GM18907 (cell line): ENCODE data around the gene NONO.
A peak's percentile ranks its signal among the peaks of the same experiment; 100 is the strongest.
"Not testable (repeated sequence)": the region's sequence is repeated elsewhere in the genome, so short reads cannot be mapped to it uniquely, and the experiment has no call there.

ENCODE experiments used
- ATAC-seq: cut with Tn5 transposase; IDR thresholded peaks from one replicate; pipeline ENCODE4 v1.9.1; 2021; ENCODE audit warnings: mild to moderate bottlenecking, moderate library complexity; ENCODE audit not compliant: unreplicated experiment

The NONO gene, protein sequence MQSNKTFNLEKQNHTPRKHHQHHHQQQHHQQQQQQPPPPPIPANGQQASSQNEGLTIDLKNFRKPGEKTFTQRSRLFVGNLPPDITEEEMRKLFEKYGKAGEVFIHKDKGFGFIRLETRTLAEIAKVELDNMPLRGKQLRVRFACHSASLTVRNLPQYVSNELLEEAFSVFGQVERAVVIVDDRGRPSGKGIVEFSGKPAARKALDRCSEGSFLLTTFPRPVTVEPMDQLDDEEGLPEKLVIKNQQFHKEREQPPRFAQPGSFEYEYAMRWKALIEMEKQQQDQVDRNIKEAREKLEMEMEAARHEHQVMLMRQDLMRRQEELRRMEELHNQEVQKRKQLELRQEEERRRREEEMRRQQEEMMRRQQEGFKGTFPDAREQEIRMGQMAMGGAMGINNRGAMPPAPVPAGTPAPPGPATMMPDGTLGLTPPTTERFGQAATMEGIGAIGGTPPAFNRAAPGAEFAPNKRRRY

DNA sequence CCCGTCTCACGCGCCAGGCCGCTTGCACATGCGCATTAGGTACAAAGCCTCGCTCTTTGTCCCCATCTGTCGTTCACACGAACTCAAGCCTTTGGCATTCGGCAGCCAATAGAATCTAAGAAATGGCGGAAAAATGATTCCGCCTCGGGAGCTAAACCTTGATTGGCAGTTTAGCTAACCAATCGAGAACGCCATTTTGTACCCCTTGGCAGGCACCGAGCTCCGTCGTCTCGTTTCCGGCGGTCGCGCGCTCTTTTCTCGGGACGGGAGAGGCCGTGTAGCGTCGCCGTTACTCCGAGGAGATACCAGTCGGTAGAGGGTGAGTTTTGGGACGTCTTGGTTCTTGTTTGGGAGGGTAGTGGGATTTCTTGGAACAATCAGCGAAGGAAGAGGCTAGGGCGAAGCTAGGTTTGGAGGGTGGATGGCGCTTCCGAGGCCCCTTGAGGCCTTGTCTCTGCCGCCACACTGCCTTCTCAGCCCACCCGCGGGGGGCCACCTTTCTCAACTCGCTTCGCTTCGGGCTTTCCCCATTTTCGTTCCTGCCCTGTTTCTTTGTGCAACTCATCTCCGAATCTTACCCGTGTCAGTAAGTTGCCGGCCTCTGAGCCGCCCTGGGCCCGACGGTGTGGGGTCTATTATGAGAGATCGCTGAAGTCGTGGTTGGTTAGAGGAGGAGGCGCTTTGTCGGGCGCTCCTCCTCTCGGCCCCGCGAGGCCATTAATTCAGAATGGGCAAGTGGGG is at the start of gene NONO:
TSS of gene NONO (plus strand) at position 233 of the 741 bp plus-strand sequence. CDS start 7,003 bp downstream, outside the sequence.
- peak; percentile 84 for ATAC-seq

DNA sequence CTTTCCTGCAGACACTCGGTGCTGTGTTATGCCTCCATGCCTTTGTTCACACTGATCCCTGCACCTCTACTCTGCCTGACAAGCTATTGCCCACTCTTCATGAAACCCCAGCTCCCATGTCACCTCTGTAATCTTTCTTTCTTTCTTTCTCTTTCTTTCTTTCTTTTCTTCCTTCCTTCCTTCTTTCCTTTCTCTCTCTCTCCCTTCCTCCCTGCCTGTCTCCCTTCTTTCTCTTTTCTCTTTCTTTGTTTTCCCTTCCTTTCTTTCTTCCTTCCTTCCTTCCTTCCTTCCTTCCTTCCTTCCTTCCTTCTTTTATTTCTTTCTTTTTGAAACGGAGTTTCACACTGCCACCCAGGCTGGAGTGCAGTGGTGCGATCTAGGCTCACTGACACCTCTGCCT is 48.0 kb upstream of the NONO start:
- no peak for ATAC-seq

DNA sequence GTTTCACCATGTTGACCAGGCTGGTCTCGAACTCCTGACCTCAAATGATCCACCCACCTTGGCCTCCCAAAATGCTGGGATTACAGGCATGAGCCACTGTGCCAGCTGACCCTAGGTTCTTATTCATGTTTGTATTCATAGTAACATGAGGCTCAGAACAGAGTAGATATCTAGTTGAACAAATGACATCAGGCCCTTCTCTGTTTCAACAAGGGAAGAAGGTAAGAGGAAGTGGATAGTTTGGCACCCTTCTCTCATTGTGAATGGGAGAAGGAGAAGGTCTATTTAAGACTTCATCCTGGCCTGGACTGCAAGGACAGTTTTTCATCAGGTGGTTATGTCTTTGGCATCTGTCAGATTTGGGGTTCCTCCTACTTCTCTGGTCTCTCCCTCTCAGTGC is 46.6 kb upstream of the NONO start:
- ATAC-seq: no peak

DNA sequence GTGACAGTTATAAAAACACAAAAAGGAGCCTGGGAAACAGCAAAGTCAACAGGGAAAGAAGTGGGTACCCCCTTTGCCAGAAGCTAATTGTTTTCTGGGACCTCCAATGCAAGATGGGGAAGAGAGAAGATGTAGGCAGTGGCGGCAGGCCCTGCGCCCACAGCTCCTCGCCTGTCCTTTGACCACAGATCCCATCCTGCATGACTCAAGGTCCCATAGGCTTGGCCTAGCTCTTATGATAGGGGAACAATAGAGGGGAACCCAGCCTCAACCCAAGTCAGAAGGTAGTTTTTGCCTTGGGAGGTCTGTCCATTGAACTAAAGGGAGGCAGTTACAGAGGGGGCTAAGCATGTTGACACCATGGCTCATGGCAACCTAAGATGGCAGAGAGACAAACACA is 43.7 kb upstream of the NONO start:
- ATAC-seq: no peak

DNA sequence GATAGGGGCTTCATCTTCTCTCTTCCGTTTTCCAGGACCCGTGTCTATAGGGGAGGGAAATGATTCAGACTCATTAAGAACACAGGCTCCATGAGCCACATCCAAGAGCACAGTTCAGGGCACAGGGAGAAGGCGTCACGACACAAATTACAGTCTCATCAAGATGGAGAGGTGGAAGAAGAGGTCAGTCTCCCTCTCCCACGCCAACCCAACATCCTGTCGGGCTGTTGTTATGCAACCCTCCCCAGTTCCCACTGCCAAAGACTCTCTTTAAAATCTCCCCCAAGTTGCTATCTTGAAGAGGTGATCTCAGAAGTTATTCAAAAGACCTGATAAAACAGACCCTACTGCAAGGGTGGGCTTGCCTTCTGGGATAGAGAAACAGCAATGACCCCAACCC is 42.1 kb upstream of the NONO start:
- no peak for ATAC-seq

DNA sequence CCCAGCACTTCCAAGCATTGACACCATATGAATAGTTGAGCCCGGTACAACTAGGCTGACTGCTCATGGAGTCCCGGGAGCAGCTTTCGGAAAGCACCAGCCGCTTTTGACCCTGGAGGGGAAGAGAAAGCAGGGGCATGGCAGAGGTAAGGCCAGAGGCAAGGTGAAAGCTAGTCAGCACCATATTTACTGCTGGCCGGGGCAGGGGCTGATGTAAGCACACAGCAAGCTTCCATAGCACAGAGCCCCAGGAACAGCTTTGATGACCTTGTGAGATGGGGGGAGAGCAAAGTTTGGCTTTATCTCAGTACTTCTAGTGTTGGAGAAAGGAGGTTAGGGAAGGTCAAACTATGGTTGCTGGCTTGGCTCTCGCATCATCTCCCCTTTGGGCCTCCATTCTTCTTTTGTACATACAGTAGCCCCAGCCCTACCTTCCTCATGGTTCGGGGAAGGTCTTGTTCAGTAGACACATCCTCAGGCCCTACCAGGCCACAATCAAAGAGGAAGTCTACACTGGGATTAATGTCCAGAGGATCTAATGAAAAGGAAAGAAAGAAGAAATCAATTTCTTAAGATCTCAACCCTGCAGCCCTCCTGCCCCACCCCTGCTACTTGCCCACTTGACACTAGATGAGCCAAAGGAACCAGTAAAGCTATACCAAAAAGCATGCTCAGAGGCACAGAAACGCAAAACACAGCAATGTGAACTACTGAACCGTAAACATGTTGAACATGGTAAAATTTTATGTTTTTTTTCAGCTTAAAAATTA is 38.9 kb upstream of the NONO start:
- ATAC-seq: no peak

DNA sequence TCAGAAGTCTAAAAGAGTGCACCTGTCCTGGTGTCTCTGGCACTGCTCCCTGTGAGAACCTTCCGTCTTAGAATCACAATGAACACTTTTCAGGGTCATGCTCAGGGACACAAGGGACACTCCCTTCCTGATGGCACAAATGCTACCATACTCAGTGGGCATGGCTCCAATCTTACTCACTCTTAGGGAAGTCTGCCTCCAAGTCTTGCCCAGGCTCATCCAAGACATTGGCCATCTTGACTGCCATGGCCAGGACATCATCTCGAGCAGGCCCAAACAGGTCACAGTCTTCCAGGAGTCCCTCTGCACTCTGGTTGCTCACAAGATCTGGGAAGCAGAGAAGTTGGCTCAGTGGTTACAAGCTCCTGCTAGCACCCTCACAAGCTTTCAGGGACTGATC is 38.3 kb upstream of the NONO start:
- ATAC-seq: no peak

DNA sequence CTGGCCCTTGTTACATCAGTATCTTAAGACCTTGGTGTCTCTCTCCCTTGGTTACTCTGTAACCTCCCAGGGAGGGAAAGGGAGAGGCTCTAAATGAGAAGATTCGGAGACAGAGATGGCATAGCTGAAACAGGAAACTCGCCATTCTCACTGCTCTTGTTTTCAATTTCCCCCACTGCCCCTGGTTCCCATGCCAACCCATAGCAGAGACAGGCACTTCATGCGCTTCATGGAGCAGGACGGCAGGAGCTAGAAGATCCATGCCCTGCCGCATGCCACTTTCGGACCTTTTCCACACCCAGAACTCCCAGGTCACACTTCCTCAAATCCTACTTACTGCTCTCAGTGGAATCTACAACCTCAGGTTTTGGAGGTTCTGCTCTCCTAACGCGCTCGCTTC is 32.6 kb upstream of the NONO start:
- no peak for ATAC-seq

DNA sequence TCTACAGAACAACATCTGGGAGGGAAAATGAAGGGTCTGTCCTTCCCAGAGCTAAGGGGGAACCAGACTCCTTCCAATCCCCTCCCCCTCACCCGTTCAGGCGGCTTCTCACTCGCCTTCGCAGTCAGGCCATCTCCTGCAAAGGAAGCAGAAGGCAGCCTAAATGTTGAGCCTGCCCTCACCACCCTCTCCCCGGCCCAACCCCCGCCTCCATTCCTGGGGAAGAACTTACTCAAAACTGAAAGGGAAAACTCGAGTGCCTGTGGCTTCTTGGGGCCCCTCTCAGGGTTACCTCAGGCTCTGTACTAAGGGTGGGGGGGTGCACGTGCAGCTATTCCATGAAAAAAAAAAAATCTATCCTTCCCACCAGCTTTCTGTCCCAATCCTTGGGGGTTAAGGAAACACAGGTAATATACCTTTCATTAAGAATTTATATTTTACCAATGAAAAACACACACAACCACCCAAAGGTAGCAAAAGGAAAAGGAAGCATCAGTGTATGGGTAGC is 31.9 kb upstream of the NONO start:
- ATAC-seq: no peak

DNA sequence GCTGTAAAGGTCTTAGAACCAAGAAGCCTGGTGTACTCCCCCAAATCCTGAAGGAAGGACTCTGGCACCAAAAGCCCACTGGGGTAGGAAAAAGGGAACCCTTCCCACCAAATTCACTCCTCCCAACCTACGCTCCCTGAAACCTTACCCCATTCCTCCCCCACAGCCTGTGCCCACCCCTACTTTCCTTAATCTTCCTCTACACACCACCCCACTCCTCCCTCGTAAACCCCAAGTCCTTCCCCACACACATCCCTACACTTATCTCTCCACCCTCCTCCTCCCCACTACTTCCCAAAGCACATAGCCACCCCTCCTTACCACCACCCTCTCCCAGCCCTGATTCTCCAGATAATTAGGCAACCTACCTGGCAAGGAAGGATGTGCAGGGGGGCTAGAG is 31.2 kb upstream of the NONO start:
- ATAC-seq: no peak

DNA sequence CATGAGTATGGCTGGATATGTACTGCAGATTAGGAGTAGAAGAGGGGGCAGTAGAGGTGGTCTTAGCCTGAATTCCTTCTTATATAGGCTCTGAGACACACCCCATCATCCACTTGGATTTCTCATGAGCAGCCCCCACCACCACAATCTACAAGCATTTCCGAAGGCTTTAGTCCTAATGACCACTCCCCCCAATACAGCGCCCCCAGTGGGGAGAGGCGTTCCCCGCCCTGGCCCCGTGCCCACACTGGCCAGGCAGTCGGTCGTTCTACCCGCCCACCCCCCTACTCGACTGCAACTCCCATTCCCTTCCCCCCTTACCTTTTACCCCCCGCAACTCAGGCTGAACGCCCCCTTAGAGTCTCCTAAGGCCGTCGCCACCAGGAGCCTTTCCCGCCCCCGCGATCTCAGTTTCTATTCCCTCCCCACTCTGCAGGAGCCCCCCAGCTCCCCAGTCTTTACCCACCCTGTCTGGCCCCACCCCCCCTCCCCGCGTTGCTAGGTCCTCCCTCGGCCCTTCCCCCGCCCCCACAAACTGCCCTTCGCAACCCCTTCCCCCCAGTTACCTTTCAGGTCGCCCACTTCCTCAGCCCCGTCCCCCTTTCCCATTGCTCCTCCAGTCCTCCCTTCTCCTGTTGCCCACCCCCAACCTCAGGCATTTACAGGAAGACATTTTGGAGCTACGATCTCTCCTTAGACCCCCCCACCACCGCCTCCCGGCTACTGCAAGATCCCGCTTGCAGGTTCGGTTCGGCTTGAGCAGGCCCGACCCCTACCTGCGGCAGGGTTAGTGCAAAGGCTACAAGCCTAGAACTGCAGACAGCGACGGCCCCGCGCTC is 30.0 kb upstream of the NONO start:
- ATAC-seq: no peak

DNA sequence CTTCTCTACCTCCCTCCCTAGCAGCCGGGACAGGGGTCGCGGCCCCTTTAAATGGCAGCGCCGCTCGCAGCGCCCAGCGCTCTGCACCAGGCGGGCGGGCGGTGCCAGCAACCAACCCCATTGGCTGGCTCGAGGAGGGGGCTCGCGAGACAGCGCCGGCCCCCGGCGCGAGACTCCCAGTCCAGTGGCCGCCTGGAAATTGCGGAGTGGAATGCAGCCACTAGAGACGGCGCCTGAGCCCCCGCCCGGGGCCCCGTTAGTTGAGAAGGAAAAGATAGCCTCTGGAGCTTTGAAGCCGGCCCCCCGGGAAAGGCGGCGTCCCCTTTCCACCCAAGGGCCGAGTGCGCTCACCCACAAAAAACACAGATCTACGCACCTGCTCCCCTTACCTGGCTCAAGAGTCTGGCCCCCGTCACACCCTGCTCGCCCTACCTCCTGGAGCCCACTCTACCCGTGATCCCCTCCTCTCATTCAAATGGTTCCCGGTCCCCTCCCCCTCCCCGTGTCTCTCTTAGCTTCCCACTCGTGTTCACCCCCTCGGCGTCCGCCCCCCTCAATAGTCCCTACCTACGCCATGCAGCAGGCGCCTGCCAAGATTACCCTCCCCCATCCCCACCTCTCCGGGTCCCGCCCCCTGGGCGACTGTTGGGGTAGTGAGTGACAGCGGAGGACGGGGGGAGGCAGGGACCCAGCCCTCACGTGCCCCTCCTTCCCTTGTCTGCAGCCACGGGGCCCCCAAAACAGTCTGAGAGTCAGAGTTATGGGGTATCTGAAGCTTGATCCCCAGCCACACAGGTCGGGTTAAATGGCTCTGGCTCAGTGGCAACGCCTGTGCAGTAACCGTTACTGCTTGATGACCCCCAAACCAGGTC is 29.1 kb upstream of the NONO start, which contains the start of gene ZMYM3:
TSS of gene ZMYM3 (minus strand) at position 49 of the 872 bp plus-strand sequence. CDS start 885 bp downstream, outside the sequence.
- peak; percentile 75 for ATAC-seq

DNA sequence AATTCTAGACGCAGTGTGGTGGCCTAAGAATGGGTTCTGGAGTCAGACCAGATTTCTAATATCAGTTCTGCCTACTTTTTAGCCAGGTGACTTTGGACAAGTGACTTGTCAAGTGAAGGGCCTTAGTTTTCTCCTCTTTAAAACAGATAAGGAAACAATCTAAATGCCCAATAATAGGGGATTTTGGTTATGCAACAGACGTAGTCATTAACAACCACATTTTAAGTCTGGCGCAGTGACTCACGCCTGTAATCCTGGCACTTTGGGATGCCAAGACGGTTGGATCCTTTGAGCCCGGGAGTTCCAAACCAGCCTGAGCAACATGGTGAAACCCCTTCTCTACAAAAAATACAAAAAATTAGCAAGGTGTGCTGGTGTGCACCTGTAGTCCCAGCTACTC is 27.4 kb upstream of the NONO start:
- no peak for ATAC-seq

DNA sequence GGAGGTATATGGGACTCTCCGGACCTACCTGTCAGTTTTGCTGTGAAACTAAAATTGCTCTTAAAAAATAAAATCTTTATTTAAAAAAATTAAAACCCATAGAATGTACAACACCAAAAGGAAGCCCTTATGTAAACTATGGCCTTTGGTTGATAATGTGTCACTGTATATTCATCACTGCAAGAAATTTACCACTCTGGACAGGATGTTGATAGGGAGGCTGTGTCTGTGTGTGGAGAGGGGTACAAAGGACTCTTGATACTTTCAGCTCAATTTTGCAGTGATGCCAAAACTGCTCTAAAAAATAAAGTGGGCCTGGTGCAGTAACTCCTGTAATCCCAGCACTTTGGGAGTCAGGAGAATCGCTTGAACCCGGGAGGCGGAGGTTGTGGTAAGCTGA is 26.6 kb upstream of the NONO start:
- ATAC-seq: no peak

DNA sequence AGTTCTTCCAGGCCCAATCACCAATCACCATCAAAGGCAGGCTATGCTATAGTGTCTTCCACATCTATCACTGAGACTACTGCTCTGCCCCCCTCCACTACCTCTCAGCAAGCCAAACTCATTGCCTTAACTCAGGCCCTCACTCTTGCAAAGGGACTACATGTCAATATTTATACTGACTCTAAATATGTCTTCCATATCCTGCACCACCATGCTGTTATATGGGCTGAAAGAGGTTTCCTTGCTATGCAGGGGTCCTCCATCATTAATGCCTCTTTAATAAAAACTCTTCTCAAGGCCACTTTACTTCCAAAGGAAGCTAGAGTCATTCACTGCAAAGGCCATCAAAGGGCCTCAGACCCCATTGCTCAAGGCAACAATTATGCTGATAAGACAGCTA is 14.8 kb upstream of the NONO start:
- ATAC-seq: not testable (repeated sequence)

DNA sequence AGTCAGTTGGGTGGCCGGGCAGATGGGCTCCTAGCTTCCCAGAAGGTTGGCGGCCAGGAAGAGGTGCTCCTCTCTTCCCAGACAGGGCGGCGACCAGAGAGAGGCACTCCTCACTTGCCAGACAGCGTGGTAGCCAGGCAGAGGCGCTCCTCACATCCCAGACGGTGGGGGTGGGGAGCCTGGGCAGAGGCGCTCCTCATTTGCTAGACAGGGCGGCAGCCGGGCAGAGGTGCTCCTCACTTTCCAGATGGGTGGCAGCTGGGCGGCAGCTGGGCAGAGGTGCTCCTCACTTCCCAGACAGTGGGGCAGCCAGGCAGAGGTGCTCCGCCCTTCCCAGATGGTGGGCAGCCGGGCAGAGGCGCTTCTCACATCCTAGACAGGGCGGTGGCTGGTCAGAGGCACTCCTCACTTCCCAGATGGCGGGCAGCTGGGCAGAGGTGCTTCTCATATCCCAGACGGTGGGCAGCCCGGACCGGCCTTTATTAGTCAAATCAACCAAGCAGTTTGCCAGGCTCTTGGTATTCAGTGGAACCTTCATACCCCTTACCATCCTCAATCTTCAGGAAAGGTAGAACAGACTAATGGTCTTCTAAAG is 13.5 kb upstream of the NONO start:
- no peak for ATAC-seq

DNA sequence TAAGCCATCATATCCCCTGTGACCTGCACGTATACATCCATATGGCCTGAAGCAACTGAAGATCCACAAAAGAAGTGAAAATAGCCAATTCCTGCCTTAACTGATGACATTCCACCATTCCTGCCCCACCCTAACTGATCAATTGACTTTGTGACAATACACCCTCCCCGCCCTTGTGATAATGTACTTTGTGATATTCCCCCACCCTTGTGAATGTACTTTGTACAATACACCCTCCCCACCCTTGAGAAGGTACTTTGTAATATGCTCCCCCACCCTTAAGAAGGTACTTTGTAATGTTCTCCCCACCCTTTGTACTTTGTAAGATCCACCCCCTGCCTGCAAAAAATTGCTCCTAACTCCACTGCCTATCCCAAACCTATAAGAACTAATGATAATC is 11.1 kb upstream of the NONO start:
- ATAC-seq: not testable (repeated sequence)

DNA sequence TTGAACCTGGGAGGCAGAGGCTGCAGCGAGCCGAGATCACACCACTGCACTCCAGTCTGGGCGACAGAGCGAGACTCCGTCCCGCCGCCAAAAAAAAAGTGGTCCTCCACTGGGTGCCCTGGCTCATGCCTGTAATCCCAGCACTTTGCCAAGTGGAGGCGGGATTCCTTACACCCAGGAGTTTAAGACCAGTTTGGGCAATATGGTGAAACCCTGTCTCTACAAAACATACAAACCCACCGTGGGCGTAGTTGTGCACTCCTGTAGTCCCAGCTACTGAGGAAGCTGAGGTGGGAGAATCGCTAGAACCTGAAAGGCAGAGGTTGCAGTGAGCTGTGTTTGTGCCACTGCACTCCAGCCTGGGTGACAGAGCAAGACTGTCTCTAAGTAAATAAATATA is 2.1 kb upstream of the NONO start:
- not testable (repeated sequence) for ATAC-seq
